ENCODE measurements around the gene EDNRA. TPM values are rescaled to one million over a fixed set of nuclear protein-coding genes. Genes with fewer than 3 reads are reported as not detected.

Gene EDNRA
- total and polyA plus RNA-seq, 2 of the 8 experiments (the other 6 are each of a cell fraction or from before 2014, with no cell fraction given): 1.7 to 3.3 TPM

- TF ChIP-seq RAD21 (IDR thresholded peaks at IDR 0.05 in 1 of 2, conservative IDR thresholded peaks at IDR 0.05 in 1 of 2; ENCODE audit: low read depth in 2 of 2, low read length in 2 of 2): no peak
- TF ChIP-seq POLR2AphosphoS5 (IDR thresholded peaks at IDR 0.05; ENCODE audit: low read depth, low read length): no peak
- TF ChIP-seq CHD7 (IDR thresholded peaks at IDR 0.05; ENCODE audit: insufficient replicate concordance, low read length): no peak
- no peak for TF ChIP-seq CBX5 (IDR thresholded peaks at IDR 0.05; ENCODE audit: low read depth, low read length)
- TF ChIP-seq TBP (IDR thresholded peaks at IDR 0.05; ENCODE audit: low read depth, low read length): no peak
- no peak for TF ChIP-seq SP2 (IDR thresholded peaks at IDR 0.05; ENCODE audit: low read length)
- TF ChIP-seq NANOG (IDR thresholded peaks at IDR 0.05; ENCODE audit: insufficient read depth, low read depth, low read length, poor library complexity, severe bottlenecking): no peak
- TF ChIP-seq SRF (IDR thresholded peaks at IDR 0.05; ENCODE audit: low read depth, low read length): no peak
These were observed 67.4 kb downstream of the EDNRA start (continued) for GRCh38 chr4:147548256-147548655.

All from H1 (cell line).